ENCODE measurements around the gene SWI5. TPM values are rescaled to one million over a fixed set of nuclear protein-coding genes. Genes with fewer than 3 reads are reported as not detected.

Gene SWI5
- total RNA-seq, 1 donor from 2014 or later, result 20.7 TPM

- no peaks in the 10 kb centered on the region for H3K27me3 Mint-ChIP-seq (ENCODE audit: low read depth)
- TF ChIP-seq CTCF (conservative IDR thresholded peaks at IDR 0.05), result no peak
- H3K36me3 Mint-ChIP-seq (ENCODE audit: low read depth), result peaks cover 4% of the 10 kb centered on the region
- H3K4me1 Mint-ChIP-seq, result peaks cover 6% of the 10 kb centered on the region
- peak overlapping the region; percentile 59 for H3K4me3 Mint-ChIP-seq
- no peaks in the 10 kb centered on the region for H3K9me3 Mint-ChIP-seq
- DNase-seq (ENCODE audit: low read depth, low spot score), result no peak
- H3K27ac Mint-ChIP-seq (ENCODE audit: unreplicated experiment), result peak overlapping the region; percentile 50
Observed at GRCh38 chr9:128316421-128316820, 40.3 kb downstream of the SWI5 start.

GRCh38 chr9:128317629-128318028 lies 41.6 kb downstream of the SWI5 start:
- no peak for DNase-seq (ENCODE audit: low read depth, low spot score)
- Mint-ChIP-seq H3K4me3 (peak overlapping the region; percentile 65), H3K4me1 (peaks cover 17% of the 10 kb centered on the region), H3K27me3 (ENCODE audit: low read depth) (peaks cover 2% of the 10 kb centered on the region), H3K27ac (ENCODE audit: unreplicated experiment) (no peak overlapping the region), H3K9me3 (no peaks in the 10 kb centered on the region), H3K36me3 (ENCODE audit: low read depth) (peaks cover 4% of the 10 kb centered on the region)
- no peak for TF ChIP-seq CTCF (conservative IDR thresholded peaks at IDR 0.05)

- peaks cover 2% of the 10 kb centered on the region for H3K27me3 Mint-ChIP-seq (ENCODE audit: low read depth)
- peaks cover 31% of the 10 kb centered on the region for H3K4me1 Mint-ChIP-seq
- no peaks in the 10 kb centered on the region for H3K9me3 Mint-ChIP-seq
Observed at GRCh38 chr9:128321343-128321742, 45.3 kb downstream of the SWI5 start.

GRCh38 chr9:128321879-128322403 lies 45.9 kb downstream of the SWI5 start:
- H3K36me3 Mint-ChIP-seq (ENCODE audit: low read depth), result peaks cover 6% of the 10 kb centered on the region
- H3K27me3 Mint-ChIP-seq (ENCODE audit: low read depth), result peaks cover 2% of the 10 kb centered on the region
- H3K4me1 Mint-ChIP-seq, result peaks cover 26% of the 10 kb centered on the region
- DNase-seq (ENCODE audit: low read depth, low spot score), result no peak
- H3K27ac Mint-ChIP-seq (ENCODE audit: unreplicated experiment), result peak overlapping the region; percentile 46
- H3K9me3 Mint-ChIP-seq, result no peaks in the 10 kb centered on the region
- TF ChIP-seq CTCF (conservative IDR thresholded peaks at IDR 0.05), result no peak
- peak overlapping the region; percentile 98 for H3K4me3 Mint-ChIP-seq

More at GRCh38 chr9:128321343-128321742, 45.3 kb downstream of the SWI5 start:
- peaks cover 6% of the 10 kb centered on the region for H3K36me3 Mint-ChIP-seq (ENCODE audit: low read depth)
- peak overlapping the region; percentile 98 for H3K4me3 Mint-ChIP-seq
- no peak for DNase-seq (ENCODE audit: low read depth, low spot score)
- no peak for TF ChIP-seq CTCF (conservative IDR thresholded peaks at IDR 0.05)
- H3K27ac Mint-ChIP-seq (ENCODE audit: unreplicated experiment), result no peak overlapping the region

- peak within 1 kb of the TSS; percentile 98 for H3K4me3 Mint-ChIP-seq
- H3K27ac Mint-ChIP-seq (ENCODE audit: unreplicated experiment), result peak within 1 kb of the TSS; percentile 99
- peaks cover 26% of the 10 kb centered on the region for H3K4me1 Mint-ChIP-seq
- no peaks in the 10 kb centered on the region for H3K9me3 Mint-ChIP-seq
- TF ChIP-seq CTCF (conservative IDR thresholded peaks at IDR 0.05), result no peak
- H3K27me3 Mint-ChIP-seq (ENCODE audit: low read depth), result peaks cover 2% of the 10 kb centered on the region
- peaks cover 3% of the 10 kb centered on the region for H3K36me3 Mint-ChIP-seq (ENCODE audit: low read depth)
- DNase-seq (ENCODE audit: low read depth, low spot score), result peak; percentile 84
Observed at GRCh38 chr9:128322404-128323211, 46.5 kb downstream of the SWI5 start, which contains the start of the genes COQ4 and TRUB2. COQ4 (plus strand) TSS chr9:128322839; CDS start chr9:128322859, 20 bp downstream. TRUB2 (minus strand) TSS chr9:128322447; CDS start chr9:128322408, 39 bp downstream.

All from neural crest cell (in vitro differentiated cells).